CD14-positive monocyte (primary cell): ENCODE data around the gene HOXD12. TPM values are rescaled to one million over a fixed set of nuclear protein-coding genes. Genes with fewer than 3 reads are reported as not detected.

Source experiments
- DNase-seq, 3 donors: peaks; one replicate each; pipeline ENCODE4 v3.0.0-alpha.2; 2011 to 2022
- H2AFZ ChIP-seq: 2 replicates; pipeline ENCODE4 v1.6.0; 2012; ENCODE audit warnings: mild to moderate bottlenecking, low read depth, low read length, inconsistent platforms; ENCODE audit not compliant: insufficient read depth, poor library complexity, severe bottlenecking
- H3K27ac ChIP-seq, 2 donors: 1 replicate in 1 of 2; 2 replicates in 1 of 2; pipeline ENCODE4 v1.5.1; 2012 to 2013; ENCODE audit warnings: low read length in 2 of 2, control low read depth in 1 of 2, inconsistent platforms in 1 of 2, low read depth in 1 of 2, mild to moderate bottlenecking in 1 of 2
- H3K27me3 ChIP-seq, 2 donors: one replicate each; pipeline versions ENCODE4 v1.6.0 to v1.6.1; 2011 to 2013; ENCODE audit warnings: low read length in 2 of 2; ENCODE audit not compliant: control insufficient read depth in 2 of 2, insufficient read depth in 2 of 2
- H3K36me3 ChIP-seq, 2 donors: replicated peaks in 1 of 2; 1 replicate in 1 of 2; 2 replicates in 1 of 2; pipeline versions ENCODE4 v1.5.1 to v1.6.1; 2012 to 2013; ENCODE audit warnings: low read length in 2 of 2, control low read depth in 1 of 2, inconsistent platforms in 1 of 2, mild to moderate bottlenecking in 1 of 2; ENCODE audit not compliant: insufficient read depth in 2 of 2, control insufficient read depth in 1 of 2
- H3K4me1 ChIP-seq, 2 donors: 1 replicate in 1 of 2; 2 replicates in 1 of 2; pipeline versions ENCODE4 v1.5.1 to v1.6.1; 2012 to 2013; ENCODE audit warnings: low read length in 2 of 2, control low read depth in 1 of 2, inconsistent platforms in 1 of 2, mild to moderate bottlenecking in 1 of 2, moderate library complexity in 1 of 2; ENCODE audit not compliant: insufficient read depth in 2 of 2, control insufficient read depth in 1 of 2
- H3K4me2 ChIP-seq: replicated peaks from 2 replicates; pipeline ENCODE3; 2012; ENCODE audit warnings: low read length, moderate library complexity, mild to moderate bottlenecking; ENCODE audit not compliant: poor library complexity, severe bottlenecking; ENCODE audit errors: extremely low read depth
- H3K4me3 ChIP-seq, 3 experiments: fragments of 200-600 bp in 1 of 3; sonication (generic) in 1 of 3; replicated peaks in 1 of 3; 1 replicate in 2 of 3; 2 replicates in 1 of 3; pipeline ENCODE4 v1.5.1; 2011 to 2013; ENCODE audit warnings: low read length in 3 of 3, mild to moderate bottlenecking in 3 of 3, control low read depth in 2 of 3, low read depth in 2 of 3, inconsistent platforms in 1 of 3, moderate library complexity in 1 of 3
- H3K79me2 ChIP-seq: 2 replicates; pipeline ENCODE4 v1.6.0; 2012; ENCODE audit warnings: mild to moderate bottlenecking, control low read depth, inconsistent platforms, low read length, moderate library complexity; ENCODE audit not compliant: insufficient read depth
- H3K9ac ChIP-seq: 2 replicates; pipeline ENCODE4 v1.6.0; 2017; ENCODE audit warnings: low read length, mild to moderate bottlenecking; ENCODE audit not compliant: insufficient read depth, poor library complexity, severe bottlenecking
- H3K9me3 ChIP-seq, 2 donors: replicated peaks in 1 of 2; 1 replicate in 1 of 2; 2 replicates in 1 of 2; pipeline versions ENCODE4 v1.5.1 to v1.6.1; 2012 to 2013; ENCODE audit warnings: low read length in 2 of 2, control low read depth in 1 of 2; ENCODE audit not compliant: control insufficient read depth in 1 of 2, insufficient read depth in 1 of 2
- H4K20me1 ChIP-seq: 2 replicates; pipeline ENCODE4 v1.6.0; 2012; ENCODE audit warnings: mild to moderate bottlenecking, low read length, control low read depth, moderate library complexity; ENCODE audit not compliant: insufficient read depth
- H3K27ac Mint-ChIP-seq, 7 donors: one replicate each; pipeline ENCODE4 v1.8.0; 2020; ENCODE audit warnings: mild to moderate bottlenecking in 7 of 7, mixed read lengths in 7 of 7, moderate library complexity in 6 of 7, inconsistent platforms in 2 of 7
- H3K27me3 Mint-ChIP-seq, 3 donors: one replicate each; pipeline ENCODE4 v1.8.0; 2021 to 2022; ENCODE audit warnings: low read depth in 3 of 3, mild to moderate bottlenecking in 3 of 3, mixed read lengths in 3 of 3, moderate library complexity in 3 of 3, inconsistent platforms in 1 of 3
- H3K36me3 Mint-ChIP-seq, 2 donors: one replicate each; pipeline ENCODE4 v1.8.0; 2020; ENCODE audit warnings: mixed read lengths in 2 of 2, inconsistent platforms in 1 of 2, mild to moderate bottlenecking in 1 of 2
- H3K4me1 Mint-ChIP-seq: one replicate; pipeline ENCODE4 v1.8.0; 2020; ENCODE audit warnings: mild to moderate bottlenecking, mixed read lengths
- H3K4me3 Mint-ChIP-seq, 2 donors: one replicate each; pipeline ENCODE4 v1.8.0; 2020; ENCODE audit warnings: mild to moderate bottlenecking in 2 of 2, mixed read lengths in 2 of 2, moderate library complexity in 1 of 2
- H3K9me3 Mint-ChIP-seq, 7 donors: one replicate each; pipeline ENCODE4 v1.8.0; 2020 to 2022; ENCODE audit warnings: mixed read lengths in 7 of 7, mild to moderate bottlenecking in 6 of 7, moderate library complexity in 6 of 7, inconsistent platforms in 2 of 7
- CTCF ChIP-seq: fragments of 200-600 bp; IDR thresholded peaks from one replicate; pipeline ENCODE4 v1.8.0; 2022; ENCODE audit warnings: antibody characterized with exemption, mild to moderate bottlenecking
- WGBS: methylation state at CpG from one replicate; pipeline ENCODE4 v1.1.5; 2013; ENCODE audit warnings: missing lambda C conversion rate; ENCODE audit not compliant: insufficient coverage; 5-methylcytosine and 5-hydroxymethylcytosine counted together
- intact Hi-C, 2 donors: fragments of 100-400 bp; cut with micrococcal nuclease; formaldehyde crosslinking; loops; one replicate each; pipeline versions ENCODE4 v1.15.0 to v1.15.1; 2023
- polyA plus RNA-seq, 3 donors: library from polyadenylated mRNA; depleted of rRNA in 1 of 3; unstranded in 2 of 3; stranded (reverse) in 1 of 3; fragments of 300-500 nt in 2 of 3; fragments of >200 nt in 1 of 3; fragmentation: Illumina TruSeq in 2 of 3; gene quantifications; 1 replicate in 2 of 3; 2 replicates in 1 of 3; pipeline ENCODE4 v1.2.3, GENCODE V29; 2012 to 2021

Gene HOXD12
- polyA plus RNA-seq, 3 donors = not detected

- Mint-ChIP-seq H3K4me1 (peaks cover 19% of the 10 kb centered on the region), H3K27ac (no peak within 1 kb of the TSS), H3K9me3 (peaks cover 0 to 30% (median 21%) of the 10 kb centered on the region in 7 donors), H3K4me3 (peak within 1 kb of the TSS; percentile 73 to 84), H3K27me3 (peaks cover 91 to 99% (median 95%) of the 10 kb centered on the region in 3 donors), H3K36me3 (peaks cover 0 to 11% of the 10 kb centered on the region in 2 donors)
- 3% methylated on average over 84 of the region's 84 CpGs for WGBS
- TF ChIP-seq CTCF = no peak
- no peak for DNase-seq
- Histone ChIP-seq H4K20me1 (no peaks in the 10 kb centered on the region), H3K4me1 (peaks cover 5 to 12% of the 10 kb centered on the region in 2 donors), H3K9ac (no peak within 1 kb of the TSS), H2AFZ (peak within 1 kb of the TSS; percentile 65), H3K4me2 (peak within 1 kb of the TSS; percentile 72), H3K27ac (no peak within 1 kb of the TSS), H3K4me3 (peak within 1 kb of the TSS in 2 of 3 experiments; percentile 11 to 68), H3K79me2 (no peaks in the 10 kb centered on the region), H3K9me3 (peaks cover 3 to 64% of the 10 kb centered on the region in 2 donors), H3K36me3 (no peaks in the 10 kb centered on the region), H3K27me3 (peaks cover 88 to 97% of the 10 kb centered on the region in 2 donors)
- intact Hi-C loops = loop anchor here (5.0 kb wide), 2 partner anchors 41 to 1024 kb away; partner anchors contain the start of gene EVX2 (in 1 of the 2)
Measured at GRCh38 chr2:176122683-176123410, 23.3 kb downstream of the HOXD12 start, which contains the start of gene HOXD9. Gene HOXD9, plus strand, starts transcription at chr2:176122719. Its CDS starts 50 bp downstream, at chr2:176122769.

- no peak for TF ChIP-seq CTCF
- H3K9me3 ChIP-seq = peaks cover 3 to 64% of the 10 kb centered on the region in 2 donors
- Mint-ChIP-seq H3K27ac (no peak overlapping the region), H3K27me3 (peaks cover 91 to 99% (median 95%) of the 10 kb centered on the region in 3 donors), H3K4me3 (peak overlapping the region in 1 of 2 donors; percentile 85), H3K36me3 (peaks cover 0 to 13% of the 10 kb centered on the region in 2 donors), H3K9me3 (peaks cover 0 to 32% (median 15%) of the 10 kb centered on the region in 7 donors), H3K4me1 (peaks cover 23% of the 10 kb centered on the region)
- no peak for DNase-seq
- peaks cover 88 to 97% of the 10 kb centered on the region in 2 donors for H3K27me3 ChIP-seq
- H3K9ac ChIP-seq = no peak overlapping the region
- H3K27ac ChIP-seq = no peak overlapping the region
- H3K4me2 ChIP-seq = peak overlapping the region; percentile 72
- H3K4me1 ChIP-seq = peaks cover 5 to 12% of the 10 kb centered on the region in 2 donors
- peak overlapping the region in 1 of 3 experiments; percentile 68 for H3K4me3 ChIP-seq
- H3K79me2 ChIP-seq = no peaks in the 10 kb centered on the region
- intact Hi-C loops = loop anchor here (5.0 kb wide), 2 partner anchors 41 to 1024 kb away; partner anchors contain the start of gene EVX2 (in 1 of the 2)
- H2AFZ ChIP-seq = no peak overlapping the region
- no peaks in the 10 kb centered on the region for H4K20me1 ChIP-seq
- 4% methylated on average over 33 of the region's 40 CpGs for WGBS
- H3K36me3 ChIP-seq = no peaks in the 10 kb centered on the region
Measured at GRCh38 chr2:176123411-176124109, 24.0 kb downstream of the HOXD12 start.
